GM18502 (cell line): Measurements from ENCODE around the gene MEIOB.
"Not testable (repeated sequence)": the region's sequence is repeated elsewhere in the genome, so short reads cannot be mapped to it uniquely, and the experiment has no call there.

Source experiments
- ATAC-seq: cut with Tn5 transposase; IDR thresholded peaks from one replicate; pipeline ENCODE4 v1.9.1; 2021; ENCODE audit warnings: mild to moderate bottlenecking; ENCODE audit not compliant: unreplicated experiment, poor library complexity

Gene MEIOB

DNA sequence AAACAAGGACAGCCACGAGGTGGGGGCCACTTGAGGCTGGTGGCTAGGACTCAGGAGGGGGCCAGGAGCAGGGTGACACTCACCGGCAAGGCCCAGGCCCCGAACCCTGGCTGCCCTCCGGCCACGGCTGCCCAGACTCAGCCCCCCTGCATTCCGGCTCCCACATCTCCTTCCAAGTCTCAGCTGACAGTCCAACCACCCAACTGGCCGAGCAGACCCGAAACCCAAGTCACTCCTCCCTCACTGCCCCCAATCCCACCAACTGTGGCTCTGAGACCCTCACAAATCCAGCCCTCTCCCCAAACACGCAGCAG, 54.7 kb downstream of the MEIOB start:
- ATAC-seq, result no peak

DNA sequence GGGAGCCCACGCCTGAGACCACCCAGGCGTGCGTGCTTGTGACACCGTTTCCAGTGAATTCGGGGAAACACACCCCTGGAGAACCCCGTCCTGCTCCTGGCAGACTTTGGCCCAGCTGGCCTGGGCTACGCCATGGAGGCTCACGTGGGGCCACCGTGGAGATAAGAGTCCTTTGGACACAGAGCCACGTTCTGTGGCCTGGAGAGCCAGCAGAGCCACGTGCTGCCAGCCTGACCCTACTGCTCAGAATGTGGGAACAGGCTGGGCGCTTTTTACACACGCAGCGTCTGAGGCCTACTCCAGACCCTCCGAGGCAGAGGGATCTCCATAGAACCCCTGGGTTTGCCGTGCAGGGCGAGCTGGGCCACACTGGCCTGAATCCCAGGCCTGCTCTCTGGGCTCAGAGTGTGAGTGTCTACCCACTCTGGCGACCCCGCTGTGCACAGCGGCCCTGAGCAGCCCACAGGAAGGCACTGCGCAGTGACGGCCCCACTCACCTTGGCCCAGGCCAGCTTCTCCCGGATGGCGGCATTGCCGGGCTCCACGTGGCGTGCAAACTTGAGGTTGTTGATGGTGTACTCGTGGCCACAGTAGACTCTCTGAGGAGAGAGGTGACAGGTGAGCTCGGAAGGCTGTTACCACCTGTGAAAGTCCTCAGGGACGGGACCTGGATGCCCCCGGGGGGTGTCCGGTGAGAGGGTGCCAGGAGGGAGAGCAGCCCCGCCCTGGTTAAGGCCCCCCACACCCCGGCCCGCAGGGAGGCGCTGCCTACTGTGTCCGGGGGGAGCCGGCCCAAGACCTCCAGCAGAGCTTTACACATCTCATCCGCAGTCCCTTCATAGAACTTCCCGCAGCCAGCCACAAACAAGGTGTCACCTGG, 55.3 kb downstream of the MEIOB start:
- no peak for ATAC-seq

DNA sequence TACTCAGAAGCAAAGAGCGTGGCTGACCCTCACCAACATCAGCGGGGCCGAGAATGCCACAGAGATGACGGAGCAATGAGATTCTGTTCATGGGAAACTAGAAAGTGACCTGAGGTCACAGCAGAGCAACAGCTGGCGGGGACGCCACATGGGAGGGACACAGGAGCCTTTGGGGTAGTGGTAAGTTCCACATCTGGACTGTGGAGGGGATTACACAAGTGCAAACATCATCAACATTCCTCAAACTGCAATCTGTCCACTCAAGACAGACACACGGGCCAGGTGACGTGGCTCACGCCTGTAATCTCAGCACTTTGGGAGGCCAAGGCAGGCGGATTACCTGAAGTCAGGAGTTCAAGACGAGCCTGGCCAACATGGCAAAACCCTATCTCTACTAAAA, 56.5 kb downstream of the MEIOB start:
- no peak for ATAC-seq

DNA sequence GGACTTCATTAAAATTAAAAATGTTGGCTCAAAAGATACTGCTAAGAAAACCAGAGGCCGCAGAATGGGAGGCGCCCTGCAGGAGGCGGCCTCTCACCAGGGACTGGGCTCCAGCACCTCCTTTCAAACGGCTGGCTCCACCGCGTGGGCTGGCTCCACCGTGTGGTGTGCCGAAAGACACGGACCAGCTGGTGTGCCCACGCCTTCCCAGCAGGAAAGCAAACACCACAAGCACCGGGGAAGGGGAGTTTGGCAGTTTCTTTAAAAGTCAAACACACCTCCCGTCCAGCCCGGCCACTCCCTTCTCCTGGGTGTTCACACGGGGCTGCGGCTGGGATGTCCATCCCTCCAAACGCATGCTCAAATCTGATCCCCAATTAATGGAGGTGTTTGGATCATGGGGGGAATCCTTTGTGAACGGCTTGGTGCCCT, 59.2 kb downstream of the MEIOB start:
- ATAC-seq, result no peak

DNA sequence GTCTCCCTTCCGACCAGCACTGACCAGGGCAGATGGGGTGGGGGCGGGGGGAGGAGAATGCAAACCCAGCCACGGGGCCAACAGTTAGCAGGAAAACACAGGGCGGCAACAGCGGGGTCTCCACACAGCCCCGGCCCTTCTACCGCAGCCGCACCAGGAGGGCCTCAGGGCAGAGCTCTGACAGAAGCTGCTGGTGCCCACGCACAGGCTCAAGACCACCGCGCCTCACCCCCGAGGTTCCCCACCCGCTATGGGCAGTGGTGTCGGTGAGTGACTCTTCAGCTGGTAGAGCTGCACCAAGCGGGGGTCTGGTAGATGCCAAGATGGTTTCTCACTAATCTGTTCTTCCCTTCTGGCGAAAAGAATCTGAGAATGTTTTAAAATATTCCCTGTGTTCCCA, 61.4 kb downstream of the MEIOB start:
- no peak for ATAC-seq

DNA sequence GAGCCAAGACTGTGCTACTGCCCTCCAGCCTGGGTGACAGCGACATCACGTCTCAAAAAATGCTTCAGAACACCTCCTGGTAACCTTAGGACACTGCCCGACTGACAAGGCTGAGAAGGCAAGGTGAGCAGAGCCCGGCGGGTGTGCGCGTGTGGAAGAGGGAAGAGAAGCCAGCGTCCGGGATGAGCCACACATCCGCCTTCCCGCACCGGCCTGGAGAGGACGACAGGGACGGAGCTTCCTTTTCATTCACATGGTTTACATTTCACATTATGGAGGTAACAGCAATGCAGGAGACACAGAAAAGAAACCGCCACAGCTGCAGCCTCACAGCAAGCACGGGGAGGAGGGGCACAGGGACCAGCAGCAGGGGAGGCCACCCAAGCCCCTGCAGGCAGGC, 61.9 kb downstream of the MEIOB start:
- ATAC-seq, result no peak

DNA sequence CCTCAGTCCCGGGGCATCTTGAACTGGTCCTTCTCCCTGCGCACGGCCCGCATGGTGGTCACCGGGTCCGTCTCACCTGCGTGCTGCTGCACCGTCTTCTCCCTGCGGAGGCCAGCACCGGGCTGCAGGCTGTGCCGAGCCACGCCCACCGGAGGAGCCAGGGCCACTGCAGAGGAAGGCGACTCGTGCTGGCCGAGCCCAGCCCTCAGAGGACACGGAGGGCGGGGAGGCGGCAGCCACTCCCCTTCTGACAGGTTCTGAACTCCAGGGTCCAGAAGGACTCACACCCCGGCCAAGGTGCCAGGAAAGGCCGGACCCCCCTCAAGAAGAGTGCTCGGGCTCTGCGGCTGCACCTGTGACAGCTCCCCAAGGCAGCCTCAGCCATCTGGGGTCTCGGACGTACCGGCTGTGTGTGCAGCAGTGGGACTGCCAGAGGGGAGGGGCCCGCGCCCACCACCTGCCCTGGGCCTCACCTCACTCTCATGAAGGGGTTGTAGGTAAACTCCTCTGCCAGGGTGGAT, 62.6 kb downstream of the MEIOB start:
- ATAC-seq, result no peak

DNA sequence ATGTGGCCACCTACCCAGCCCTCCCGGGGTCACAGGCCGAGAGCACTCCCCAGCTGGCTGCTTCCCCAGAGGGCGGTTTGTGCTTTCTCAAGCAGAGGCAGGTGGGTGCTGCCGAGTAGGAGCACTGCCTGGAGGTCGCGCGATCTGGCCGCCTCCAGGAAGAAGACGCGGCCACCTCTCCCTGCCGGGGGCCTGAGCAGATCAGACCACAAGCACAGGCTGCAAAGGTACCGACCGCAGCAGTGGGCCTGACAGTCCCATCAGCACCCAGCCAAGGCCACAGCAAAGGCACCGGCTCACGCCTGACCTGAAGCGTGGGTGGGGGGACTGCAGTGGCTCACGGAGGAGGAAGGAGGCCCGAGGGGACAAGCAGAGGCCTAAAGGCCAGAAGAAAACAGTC, 63.3 kb downstream of the MEIOB start:
- no peak for ATAC-seq

DNA sequence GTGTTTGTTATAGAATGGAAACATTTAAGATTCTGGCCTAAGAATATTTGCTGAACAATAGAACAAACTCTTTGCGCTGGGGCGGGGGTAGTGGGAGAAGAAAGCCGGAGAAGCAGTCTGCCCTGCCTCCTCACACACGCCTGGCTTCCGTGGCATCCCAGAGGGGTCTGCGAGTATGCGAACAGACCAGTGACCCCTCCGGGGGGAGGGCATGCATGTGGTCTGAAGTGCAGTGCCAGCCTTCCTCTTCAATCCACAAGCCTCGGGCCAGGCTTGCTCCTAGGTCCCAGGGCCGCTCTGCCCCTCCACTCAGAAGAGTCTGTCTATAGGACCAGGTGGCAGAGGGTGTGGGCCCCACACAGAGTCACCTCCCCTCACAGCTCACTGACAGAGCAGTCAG, 64.3 kb downstream of the MEIOB start:
- ATAC-seq, result no peak

DNA sequence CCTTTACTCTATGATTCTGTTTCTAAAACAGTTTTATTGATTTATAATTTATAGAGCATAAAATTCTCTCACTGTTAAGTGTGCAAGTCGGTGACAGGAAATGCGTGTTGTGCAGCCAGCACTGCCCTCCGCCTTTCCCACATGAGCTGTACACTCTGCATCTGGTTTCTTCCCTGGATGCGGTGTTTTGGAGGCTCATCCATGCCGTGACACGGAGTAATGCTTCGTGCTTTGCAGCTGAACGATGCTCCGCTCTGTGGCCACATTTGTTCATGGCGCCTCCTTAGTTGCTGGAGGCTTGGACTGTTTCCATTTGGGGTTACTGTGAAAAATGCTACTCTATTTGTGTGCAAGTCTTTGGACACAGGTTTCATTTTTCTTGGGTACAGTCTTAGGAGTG, 71.3 kb downstream of the MEIOB start:
- ATAC-seq, result no peak

DNA sequence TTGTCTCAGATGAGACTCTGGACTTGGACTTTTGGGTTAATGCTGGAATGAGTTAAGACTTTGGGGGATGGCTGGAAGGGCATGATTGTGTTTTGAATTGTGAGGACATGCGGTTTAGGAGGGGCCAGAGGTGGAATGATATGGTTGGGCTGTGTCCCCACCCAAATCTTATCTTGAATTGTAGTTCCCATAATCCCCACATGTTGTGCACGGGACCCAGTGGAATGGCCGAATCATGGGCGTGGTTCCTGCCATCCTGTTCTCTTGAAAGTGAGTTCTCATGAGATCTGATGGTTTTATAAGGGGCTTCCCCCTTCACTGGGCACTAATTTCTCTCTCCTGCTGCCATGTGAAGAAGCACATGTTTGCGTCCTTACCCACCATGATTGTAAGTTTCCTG, 72.7 kb downstream of the MEIOB start:
- not testable (repeated sequence) for ATAC-seq

DNA sequence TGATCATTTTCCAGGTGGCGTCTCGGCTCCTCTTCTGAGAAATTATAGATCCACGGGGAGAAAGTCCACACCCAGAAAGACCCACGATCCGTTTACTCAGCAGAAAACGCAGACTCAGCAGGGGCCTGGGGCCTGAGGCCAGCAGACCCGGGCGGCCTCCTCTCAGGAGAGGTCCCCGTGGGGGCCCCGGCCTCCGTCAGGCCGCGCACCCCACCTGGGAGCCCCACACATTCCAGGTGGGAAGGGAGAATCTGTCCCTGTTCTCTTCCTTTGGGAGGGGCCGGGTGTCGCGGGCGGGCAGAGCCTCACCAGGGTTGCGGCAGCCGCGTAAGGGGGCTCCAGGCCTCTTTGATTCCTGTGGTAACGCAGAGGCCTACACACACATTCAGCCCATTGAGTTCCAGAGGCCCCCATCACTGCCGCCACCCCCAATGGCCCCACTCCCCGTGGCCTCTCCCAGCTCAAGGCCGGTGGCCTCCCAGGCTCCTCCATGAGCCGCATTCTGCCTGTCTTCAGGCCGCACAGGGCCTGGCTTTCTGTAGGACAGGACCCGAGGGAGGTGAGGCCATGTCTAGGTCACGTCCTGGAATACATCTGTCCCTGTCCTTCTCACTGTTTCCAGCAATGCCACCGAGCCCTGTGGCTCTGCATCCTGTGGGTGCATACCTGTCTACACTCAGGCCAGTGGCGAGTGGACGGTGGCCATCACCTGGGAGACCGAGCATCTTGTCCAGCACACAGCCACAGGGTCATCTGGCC, 76.9 kb downstream of the MEIOB start:
- no peak for ATAC-seq

DNA sequence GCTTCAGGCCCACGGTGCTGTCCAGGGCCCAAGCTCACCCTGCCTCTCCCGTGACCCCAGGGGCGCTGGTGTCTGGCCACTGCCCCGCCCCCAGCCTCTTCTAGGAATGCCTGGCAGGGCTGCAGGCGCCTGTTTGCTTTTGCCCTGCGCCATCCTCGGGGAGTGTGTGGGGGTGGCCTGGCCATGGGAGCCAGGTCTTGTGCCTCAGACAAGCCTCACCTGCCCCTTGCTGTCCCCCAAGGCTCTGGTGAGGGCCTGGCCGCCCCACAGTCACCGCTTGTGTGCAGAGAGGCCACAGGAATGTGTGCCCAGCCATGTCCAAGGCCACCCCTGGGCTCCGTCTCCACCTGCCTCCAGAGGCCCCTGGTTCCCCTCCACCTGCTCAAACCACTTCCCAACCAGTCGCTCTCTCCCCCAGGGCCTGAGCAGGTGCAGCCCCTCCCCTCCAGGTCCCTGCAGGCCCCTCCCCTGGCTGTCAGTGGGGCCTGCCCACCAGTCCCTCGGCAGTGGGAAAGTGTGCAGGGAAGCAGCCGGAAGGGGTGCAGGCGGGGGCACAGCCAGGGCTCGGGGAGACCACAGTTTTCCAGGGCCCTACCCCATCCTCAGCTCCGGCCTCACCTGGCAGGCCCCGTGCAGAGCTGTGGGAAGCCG, 77.6 kb downstream of the MEIOB start:
- no peak for ATAC-seq

DNA sequence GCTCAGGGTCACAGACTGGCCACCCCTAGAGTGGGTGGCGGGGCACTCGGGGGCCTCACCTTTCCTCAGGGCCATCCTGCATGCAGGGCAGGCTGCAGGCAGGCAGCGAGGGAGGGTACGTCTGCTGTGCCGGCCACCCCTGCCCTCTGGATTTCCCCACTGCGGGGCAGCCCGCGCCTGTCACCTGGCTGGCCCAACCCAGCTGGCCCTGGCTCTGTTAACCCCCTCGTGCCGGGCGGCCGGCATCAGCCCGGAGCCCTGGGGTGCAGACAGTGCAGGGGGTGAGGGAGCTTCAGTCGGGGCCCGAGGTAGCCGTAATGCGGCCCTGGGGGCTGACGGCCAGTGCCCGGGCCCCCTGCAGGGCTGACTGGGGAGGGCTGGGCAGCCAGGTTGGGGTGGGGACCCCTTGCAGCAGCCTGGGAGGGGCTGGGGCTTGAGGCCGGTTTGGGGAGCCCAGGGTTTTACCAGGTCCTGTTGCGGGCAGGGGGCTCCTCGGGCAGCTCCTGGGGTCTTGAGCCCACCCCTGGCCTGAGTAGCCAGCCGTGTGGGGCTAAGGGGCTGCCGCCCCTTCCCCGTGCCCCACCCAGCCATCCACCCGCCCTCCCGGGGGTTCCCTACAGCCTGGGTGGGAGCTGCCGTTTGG, 78.3 kb downstream of the MEIOB start, which contains the start of gene IGFALS:
TSS of gene IGFALS (minus strand) at position 128 of the 643 bp plus-strand sequence. CDS start at position 75, 53 bp downstream.
- no peak for ATAC-seq

DNA sequence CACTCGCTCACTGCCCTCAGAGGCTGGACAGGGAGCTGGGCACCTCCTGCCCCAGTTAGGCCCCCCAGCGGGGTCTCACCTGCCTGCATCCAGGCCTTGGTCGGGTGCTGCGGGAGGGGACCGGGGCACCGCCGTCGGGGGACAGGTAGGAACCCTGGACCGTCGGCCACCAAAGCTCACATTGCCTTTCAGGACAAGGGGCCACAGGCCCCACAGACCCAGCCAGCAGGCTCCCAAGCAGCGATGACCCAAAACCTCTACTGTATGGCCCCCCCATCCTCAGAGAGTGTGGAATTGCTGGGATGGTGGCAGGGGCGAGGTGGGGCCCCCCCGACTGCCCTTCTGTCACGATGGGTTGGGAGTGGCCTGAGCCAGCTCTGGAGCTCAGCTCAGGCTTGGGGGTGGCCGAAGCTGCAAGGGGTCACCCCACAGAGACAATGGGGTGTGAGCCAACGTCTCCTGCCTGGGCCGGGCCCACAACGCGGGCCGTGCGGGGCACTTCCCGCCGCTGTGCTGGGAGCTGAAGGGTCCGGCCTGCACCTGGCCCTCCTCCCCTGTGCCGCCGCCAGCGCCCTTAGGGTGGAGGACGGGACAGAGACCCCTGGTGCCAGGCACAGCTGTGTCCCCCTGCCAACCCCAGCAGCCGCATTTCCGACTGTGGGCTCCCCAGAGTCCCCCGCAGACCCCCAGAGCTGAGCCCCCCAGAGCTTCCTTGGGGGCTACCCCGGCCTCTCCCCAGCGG, 79.0 kb downstream of the MEIOB start:
- ATAC-seq, result no peak

DNA sequence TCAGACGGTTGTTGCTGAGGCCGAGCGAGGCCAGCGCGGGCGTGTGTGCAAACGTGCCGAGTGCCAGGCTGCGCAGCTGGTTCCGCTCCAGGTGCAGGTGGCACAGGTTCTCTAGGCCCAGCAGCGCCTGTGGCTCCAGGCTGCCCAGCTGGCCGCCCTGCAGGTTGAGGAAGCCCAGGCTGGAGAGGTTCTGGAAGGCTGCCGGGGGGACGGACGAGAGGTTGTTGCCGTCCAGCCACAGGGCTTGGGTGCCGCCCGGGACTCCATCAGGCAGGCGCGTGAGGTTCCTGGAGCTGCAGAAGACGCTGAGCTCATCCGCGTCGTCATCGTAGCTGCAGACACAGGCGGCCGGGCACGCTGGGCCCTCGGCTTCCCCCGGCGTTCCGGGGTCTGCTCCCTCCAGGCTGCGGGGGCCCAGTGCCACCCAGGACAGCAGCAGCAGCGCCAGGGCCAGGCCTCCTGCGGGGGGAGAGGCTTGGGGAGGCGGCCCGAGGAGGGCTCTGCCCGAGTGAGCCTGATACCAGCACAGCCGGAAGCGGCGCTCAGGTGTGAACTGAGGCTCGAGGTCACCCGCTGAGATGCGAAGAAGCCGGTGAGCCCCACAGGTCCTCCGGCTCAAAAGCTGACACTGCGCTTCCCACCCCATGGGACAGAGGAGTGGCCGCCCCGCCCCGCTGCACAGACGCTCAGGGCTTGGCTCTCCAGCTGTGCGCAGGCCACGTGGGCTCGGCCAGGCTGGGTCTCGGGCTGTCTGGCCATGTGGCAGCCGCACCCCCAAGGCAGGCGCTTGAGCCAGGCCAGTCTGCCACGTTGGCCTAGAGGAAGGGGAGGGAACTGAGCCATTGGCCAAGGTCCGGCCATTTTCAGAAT, 79.8 kb downstream of the MEIOB start:
- ATAC-seq, result no peak

DNA sequence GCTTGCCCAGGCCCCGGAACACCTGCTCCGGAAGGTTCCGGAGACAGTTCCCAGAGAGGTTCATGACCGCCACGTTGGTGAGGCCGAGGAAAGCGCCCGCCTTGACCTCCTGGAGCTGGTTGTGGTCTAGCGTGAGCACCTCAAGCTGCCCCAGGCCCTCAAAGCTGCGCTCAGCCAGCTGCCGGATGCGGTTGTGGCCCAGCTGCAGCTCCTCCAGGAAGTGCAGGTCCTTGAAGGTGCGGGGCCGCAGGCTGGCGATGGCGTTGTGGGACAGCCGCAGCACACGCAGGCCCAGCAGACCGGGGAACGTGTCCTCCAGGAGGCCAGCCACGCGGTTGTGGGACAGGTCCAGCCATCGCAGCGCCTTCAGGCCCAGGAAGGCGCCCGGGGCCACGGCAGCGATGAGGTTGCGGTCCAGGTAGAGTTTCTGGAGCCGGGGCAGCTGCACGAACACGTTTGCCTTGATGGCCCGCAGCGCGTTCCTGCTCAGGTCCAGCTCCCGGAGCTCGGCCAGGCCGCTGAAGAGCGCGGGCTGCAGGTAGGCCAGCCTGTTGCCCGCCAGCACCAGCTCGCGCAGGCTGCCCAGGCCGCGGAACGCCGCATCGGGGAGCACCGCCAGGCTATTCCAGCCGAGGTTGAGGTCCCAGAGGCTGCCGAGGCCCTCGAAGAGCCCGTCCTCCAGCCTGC, 80.6 kb downstream of the MEIOB start:
- no peak for ATAC-seq

DNA sequence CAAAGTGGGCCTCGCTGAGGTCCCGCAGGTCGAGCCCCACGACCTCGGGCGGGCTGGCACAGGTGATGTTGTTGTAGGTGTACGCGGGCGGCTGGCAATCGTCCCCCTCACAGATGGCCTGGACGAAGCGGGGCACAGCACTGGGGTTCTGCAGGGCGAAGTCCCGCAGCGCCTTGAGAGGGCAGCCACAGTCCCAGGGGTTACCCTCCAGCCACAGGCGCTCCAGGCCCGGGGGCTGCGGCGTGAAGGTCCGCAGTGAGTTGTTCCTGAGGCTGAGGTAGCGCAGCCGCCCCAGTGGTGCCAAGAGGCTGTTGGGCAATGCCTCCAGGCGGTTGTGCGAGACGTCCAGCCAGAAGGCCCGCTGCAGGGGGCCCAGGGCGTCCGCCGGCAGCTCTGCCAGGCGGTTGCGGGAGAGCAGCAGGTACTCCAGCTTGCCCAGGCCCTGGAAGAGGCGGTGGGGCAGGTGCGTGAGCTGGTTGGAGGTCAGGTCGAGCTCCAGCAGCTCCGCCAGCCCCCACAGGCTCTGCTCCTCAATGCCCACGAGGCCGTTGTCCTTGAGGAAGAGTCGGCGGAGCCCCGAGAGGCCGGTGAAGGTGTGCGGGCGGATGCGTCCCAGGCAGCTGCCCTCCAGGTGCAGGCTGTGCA, 81.2 kb downstream of the MEIOB start:
- ATAC-seq, result no peak
